HG03064 (cell line): Measurements from ENCODE around the gene WNT10A.
"Not testable (repeated sequence)": the region's sequence is repeated elsewhere in the genome, so short reads cannot be mapped to it uniquely, and the experiment has no call there.

ENCODE experiments used
- ATAC-seq: cut with Tn5 transposase; IDR thresholded peaks from one replicate; pipeline ENCODE4 v1.9.1; 2021; ENCODE audit warnings: low read depth; ENCODE audit not compliant: unreplicated experiment

Gene WNT10A

DNA sequence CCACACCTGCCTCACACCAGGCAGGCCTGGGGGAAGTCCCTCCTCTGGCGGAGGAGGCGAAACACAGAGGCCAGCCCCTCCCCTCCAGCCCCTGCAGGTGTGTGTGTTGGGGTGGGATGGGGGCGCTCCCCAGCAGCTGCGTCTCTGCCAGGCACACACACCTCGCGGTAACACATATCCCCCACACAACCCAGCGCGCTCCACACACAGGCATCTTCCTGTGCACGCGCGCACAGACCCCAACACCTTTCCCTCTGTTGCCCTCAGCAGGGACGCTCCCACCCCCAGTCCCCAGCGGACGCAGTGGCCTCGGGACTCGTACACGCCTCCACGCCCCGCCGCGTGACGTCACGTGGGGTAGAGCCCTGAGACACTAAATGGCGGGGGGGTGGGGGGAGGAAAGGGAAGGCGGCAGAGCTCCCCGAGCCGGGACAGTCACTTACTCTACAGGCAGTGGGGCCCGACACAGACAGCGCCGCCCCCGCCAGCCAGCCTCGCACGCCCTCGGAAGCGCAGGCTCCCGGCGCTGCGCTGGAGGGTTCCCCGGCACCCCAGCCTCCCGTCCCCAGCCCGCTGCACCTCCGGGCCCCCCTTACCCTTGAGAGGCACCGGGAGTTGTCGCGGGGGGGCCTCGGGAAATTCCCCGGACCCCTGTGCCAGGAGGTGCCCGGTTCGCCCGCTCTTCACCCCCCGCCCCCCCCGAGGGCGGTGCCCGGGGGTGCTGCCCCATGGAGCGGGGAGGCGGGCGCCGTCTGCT, at the start of gene WNT10A:
Gene WNT10A, plus strand, starts transcription at position 751 of the 757 bp plus-strand sequence. CDS start 144 bp downstream, outside the sequence.
- ATAC-seq, result peak; percentile 58

DNA sequence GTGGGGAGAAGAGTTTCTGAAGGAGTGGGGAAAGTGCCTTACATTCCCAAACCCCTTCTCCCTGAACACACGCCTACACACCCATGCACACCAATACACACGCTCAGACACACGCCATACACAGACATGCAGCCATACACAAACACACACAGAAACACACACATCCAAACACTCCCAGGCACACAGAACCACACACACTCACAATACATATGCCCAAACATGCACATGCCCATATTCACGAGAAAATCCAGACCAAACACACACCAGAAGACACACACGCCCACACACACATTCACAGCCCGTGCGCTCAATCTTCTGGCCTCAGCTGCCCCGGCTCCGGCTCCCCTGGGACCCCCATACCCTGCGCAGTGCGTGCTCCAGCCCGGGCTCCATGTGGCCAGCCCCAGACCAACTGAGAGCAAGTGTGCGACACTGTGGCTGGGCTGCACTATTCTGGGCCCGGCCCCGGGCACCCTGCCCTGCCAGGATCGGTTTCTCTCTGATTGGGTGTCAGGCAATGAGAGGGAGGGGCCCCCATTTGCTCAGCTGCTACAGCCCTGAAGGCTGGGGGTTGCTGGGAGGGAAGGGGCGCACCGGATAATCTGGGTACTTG, 49.2 kb upstream of the WNT10A start, which contains the start of gene PRKAG3:
Gene PRKAG3, minus strand, starts transcription at position 426 of the 613 bp plus-strand sequence.
- no peak for ATAC-seq

- ATAC-seq, result no peak
These were observed 48.6 kb upstream of the WNT10A start for GRCh38 chr2:218832081-218832480.

GRCh38 chr2:218832520-218832919, 48.1 kb upstream of the WNT10A start:
- ATAC-seq, result no peak

- no peak for ATAC-seq
These were observed 47.5 kb upstream of the WNT10A start for GRCh38 chr2:218833023-218833609.

DNA sequence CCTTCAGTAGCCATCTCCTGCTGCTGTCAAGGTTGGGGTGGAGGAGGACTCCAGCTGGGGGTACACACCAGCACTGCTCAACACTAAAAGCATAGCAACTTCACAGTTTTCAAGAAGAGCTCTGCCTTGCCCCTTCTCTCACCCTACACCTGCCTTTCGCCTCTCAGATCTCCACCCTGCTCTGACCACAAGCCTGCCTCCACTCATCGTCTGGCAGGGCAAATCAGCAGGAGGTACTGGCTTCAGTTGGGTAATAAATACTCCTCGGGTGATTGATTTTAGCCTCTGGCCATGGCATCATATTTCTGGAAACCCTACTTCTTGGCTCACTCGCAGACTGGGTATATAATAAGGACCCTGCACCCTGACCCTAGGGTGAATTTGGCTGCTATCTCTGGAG, 46.0 kb upstream of the WNT10A start:
- ATAC-seq, result no peak

DNA sequence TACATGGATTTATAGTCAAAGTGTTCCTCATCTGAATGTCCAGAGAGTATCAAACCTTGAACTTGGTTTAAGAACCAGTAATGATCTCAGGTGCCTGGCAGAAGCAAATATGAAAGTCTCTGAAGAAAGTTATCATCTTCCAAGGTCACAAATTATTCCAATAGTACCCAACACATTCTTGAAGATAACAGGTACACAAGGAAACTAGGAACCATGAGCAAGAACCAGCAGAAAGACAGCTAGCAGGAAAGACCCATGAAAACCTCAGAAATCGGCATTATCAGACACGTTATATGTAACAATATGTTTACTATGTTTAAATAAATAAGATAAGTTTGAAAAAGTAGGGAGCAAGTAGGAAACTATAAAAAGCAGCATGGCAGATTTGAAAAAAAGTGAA, 43.2 kb upstream of the WNT10A start:
- ATAC-seq, result no peak

- no peak for ATAC-seq
These were observed 41.2 kb upstream of the WNT10A start for GRCh38 chr2:218839430-218839829.

GRCh38 chr2:218839888-218840287, 40.8 kb upstream of the WNT10A start:
- ATAC-seq, result no peak

GRCh38 chr2:218844334-218844733, 36.3 kb upstream of the WNT10A start:
- ATAC-seq, result not testable (repeated sequence)

- ATAC-seq, result not testable (repeated sequence)
These were observed 33.7 kb upstream of the WNT10A start for GRCh38 chr2:218846963-218847362.

- ATAC-seq, result no peak
These were observed 30.9 kb upstream of the WNT10A start for GRCh38 chr2:218849721-218850120.

- no peak for ATAC-seq
These were observed 29.9 kb upstream of the WNT10A start for GRCh38 chr2:218850796-218851195.

GRCh38 chr2:218851286-218851685, 29.4 kb upstream of the WNT10A start:
- ATAC-seq, result no peak

DNA sequence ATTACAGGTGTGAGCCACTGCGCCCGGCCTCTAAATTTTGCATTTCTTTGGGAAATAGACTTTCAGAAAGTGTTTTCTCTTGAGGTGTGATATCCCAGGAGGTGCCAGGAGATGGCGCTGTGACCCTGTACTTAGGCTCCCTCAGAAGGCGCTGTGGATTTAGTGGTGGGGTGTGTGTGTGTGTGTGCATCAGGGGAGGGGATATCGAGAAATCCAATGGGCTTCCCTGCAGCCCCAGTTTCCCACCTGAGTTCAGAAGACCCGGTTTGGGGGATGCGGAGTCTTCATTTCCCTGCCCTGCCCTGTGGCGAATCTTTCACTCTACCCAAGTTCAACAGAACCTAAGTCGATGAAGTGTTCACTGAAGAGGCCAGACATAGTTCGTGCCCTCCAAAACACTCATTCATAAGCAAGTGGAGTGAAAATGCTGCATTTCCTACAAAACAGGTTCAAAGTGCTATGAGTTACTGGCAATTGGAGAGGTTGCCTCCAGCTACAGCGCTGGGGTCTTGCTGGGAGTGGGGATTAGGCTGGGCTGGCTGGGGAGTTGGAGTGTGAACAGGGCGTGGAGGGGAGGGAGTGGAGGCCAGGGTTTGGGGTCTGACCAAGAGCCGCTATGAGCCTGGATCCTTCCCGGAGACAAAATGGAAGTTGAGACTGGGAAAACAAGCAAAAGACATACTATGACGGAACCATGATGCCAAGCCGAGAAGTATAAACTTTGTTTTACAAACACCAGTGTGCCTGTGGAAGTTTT, 27.6 kb upstream of the WNT10A start:
- ATAC-seq, result no peak

DNA sequence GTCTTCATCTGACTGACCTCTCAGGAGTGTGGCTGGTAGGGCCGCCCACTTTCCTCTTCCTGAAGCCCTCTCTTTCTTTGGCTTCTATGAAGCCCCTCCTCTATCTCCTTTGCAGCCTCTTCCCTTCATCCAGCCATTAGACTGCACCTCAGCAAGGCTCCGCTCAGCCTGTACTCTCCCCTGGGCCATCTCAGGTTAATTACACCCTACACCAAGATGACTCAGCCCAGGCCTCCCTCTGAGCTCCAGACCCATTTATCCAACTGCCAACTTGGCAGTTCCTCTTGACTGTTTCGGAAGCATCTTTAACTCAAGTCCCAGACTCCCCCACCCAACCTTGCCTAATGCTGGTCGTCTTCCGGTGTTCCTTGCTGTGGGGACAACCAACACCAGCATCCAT, 26.9 kb upstream of the WNT10A start:
- no peak for ATAC-seq

GRCh38 chr2:218854860-218855259, 25.8 kb upstream of the WNT10A start:
- ATAC-seq, result no peak

- ATAC-seq, result no peak
These were observed 25.1 kb upstream of the WNT10A start for GRCh38 chr2:218855305-218856166.

GRCh38 chr2:218856167-218856895, 24.3 kb upstream of the WNT10A start:
- no peak for ATAC-seq

- no peak for ATAC-seq
These were observed 23.8 kb upstream of the WNT10A start for GRCh38 chr2:218856896-218857243.
